Hematopoietic multipotent progenitor cell treated with erythropoietin and hydrocortisone succinate and interleukin-3 and kit ligand, for 15 days (in vitro differentiated cells): ENCODE measurements around the gene SIM1.
"Not testable (repeated sequence)": the region's sequence is repeated elsewhere in the genome, so short reads cannot be mapped to it uniquely, and the experiment has no call there.

Experiments used
- DNase-seq: peaks from one replicate; pipeline ENCODE4 v3.0.0-alpha.2; 2015; ENCODE audit warnings: low spot score

Gene SIM1

DNA sequence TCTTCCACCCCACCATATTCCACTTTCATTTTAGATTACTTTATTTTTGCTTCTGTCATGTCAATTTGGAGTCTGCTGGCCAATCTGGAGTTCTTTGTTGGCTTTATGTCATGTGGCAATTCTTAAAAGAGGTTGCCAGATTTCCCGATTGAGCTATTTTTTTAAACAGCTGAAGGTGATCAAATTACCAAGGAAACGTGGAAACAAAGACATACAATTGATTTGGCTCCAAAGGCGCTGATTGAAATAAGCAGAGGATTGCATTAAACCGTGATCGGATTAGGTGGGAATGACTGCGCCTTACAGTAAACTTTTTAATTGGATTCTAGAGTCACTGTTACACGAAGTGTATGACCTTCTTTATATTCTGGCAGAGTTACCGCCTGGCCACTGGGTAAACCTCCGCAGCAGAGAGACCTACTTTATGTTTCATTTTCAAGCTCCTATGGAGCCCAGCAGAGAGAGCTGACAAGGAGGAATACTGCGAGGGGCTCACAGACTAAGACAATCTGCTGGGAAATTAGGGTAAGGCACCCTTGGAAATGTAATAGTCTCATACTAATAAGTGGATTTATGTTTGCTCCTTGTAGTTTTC, 37.9 kb downstream of the SIM1 start:
- DNase-seq, result no peak

DNA sequence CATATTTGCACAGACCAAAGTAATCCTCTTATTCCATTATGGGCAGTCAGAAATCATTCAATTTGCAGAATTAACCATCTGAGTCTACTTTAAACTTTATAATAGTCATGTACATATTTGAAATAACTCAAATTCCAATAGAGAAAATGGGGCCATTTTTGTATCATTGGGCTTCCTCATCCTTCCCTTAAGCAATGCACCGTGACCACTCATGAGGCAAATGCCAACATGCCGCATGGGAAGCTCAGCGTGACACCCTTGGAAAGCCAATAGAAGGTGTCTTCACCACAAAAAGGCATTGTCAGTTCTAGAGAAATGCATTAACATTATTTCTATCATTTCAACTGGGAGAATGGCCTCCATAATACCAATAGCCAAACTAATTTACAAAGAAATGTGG, 38.5 kb downstream of the SIM1 start:
- DNase-seq, result no peak

DNA sequence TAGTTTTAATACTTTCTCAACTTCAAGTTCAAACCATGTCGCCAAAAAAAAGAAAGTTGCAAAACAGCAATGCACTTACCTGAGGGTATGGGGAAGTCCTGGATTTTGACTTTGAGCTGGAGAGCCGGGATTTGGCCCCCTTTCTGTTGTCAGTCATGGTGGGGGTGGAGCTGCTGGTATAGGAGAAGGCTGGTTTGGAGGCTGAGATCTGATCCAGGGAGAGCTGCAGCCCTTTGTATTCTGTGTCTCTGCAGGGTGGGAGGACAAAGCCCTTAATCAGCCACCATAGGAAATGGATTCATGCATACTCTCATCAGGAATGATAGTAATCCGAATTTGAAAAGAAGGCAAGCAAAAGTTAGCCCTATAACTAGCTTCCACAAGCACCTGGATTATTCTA, 44.0 kb downstream of the SIM1 start:
- no peak for DNase-seq

DNA sequence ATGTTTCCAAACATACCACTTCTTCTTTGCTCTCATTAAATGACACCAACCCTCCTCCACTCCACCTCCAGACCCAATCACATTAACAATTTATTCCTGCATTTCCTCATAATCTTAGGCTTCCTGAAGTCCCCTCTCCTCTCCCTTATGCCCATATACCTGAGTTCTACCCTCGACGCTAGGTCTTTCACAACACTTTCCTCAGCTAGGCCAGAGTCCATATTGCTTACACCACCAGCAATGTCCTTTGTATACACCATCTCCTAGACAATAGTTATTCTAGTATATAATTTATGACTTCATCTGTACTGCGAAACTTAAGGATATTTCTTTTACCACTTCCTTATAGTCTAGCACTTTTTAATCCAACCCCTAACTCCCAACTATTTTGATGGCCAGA, 47.7 kb downstream of the SIM1 start:
- no peak for DNase-seq

DNA sequence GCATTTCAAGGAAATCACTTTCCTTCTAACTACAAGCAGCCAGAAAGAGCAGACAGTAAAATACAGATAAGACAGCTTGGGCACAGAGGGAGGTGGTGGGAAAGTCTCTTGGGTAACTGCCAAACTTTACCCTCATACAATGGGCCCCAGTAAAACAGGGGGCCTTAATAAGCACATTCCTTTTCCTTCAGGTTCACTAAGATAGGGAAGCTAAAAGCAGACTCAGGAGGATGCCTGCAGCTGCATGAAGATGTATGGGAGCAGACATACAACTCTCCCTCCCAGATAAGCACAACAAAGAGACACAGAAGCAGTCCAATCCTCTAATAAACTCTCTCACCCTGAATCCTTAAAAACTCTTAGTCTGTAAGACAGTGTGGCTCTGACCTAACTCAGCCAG, 49.0 kb downstream of the SIM1 start:
- DNase-seq, result no peak

DNA sequence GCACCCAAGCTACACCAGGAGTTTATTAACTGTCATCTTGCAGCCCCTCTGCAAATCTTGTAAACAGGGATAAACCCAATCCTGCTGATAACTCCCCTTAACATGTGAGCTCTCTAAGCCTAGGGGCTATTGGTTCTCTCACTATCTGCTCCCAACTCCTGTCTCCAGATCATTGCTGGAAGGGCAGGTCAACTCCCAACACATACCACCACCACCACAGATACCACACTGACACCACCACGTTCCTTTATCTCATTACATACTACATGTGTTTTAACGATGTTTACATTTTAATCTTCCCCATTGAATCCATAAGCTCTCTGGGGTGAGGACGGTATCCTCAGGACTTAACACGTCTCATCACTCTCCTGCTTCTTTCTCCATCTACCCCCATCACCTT, 51.8 kb downstream of the SIM1 start:
- DNase-seq, result no peak

DNA sequence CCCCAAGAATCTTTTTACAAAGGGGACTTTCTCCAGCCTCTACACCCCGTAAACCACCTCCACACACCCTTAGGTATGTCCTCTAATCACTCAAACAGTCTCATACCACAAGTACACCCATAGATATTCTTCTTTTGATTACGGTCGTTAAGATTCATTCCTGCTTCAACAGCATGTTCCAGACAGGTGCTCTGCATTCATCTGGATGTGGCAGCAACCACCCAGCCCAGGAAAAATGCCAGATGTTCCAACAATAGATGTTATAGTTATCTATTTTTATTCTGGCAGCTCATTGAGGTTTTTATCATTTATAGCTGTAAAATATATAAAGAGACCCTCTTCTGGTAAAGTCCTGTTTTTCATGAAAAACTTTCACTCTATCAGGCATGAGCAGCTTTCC, 60.7 kb downstream of the SIM1 start:
- DNase-seq, result no peak

DNA sequence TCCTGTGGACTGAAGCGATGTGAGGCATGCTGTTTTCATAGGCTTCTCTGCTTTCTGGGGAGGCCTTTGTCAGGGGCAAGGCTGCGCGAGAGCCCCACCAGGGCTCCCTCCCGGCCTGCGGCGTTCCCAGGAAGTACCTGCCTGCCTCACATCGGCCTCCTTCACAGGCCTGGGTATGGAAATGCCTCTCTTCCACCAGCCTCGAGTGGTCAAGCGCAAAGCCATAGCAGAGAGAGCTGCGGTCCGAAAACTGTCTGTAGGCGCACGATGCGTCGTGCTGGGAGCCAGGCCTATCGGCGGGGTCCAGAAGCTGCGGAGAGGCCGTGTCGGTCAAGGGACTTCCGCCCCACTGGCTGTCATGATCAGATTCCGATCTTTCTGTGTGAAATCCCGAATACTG, 71.2 kb downstream of the SIM1 start:
- no peak for DNase-seq

DNA sequence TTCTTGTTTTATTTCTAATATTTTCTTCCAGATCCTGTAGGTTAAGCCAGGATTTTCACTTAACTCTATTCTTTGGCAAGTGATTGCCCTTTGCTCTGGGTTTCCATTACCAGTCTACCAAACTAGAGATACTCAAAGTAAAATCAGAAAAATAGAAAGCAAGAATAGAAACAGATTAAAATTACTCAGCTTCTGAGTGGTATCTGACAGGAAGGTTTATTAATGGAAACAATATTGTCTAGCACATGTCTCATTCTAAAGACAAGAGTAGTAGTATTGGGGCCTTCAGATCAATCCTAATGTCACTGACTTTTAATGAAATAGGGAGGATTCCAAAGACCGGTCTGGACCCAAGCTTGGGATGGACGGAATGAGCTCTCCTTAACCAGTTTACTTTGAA, 72.3 kb downstream of the SIM1 start:
- no peak for DNase-seq

DNA sequence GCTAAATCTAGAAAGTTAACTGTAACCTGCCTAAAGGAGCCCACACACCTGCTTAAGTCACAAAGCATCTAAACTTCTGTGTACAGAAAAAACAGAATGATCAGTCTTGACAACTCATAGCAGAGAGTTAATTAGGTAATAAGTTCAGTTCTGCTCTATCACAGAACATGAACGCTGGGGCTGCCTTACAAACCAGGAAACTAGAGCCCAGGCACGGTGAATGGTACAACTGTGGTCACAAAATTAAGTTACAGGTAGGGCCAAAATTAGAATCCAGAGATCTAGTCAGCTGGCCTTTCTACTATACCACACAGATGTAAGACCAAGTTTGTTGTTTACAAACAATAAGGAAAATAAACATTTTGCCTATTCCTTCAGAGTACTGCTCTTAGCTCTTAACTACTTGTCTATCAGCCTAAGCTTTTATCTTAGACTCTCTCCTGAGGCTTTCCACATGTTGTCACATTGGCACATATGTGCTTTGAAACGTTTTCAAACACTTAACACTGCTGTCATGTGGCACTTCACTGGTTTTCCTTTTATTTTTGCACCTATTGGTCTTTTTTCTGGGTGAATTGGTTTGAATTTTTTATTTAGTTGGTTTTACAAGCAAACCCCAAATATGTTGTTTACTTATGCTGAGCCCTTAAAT, 75.7 kb downstream of the SIM1 start:
- no peak for DNase-seq

DNA sequence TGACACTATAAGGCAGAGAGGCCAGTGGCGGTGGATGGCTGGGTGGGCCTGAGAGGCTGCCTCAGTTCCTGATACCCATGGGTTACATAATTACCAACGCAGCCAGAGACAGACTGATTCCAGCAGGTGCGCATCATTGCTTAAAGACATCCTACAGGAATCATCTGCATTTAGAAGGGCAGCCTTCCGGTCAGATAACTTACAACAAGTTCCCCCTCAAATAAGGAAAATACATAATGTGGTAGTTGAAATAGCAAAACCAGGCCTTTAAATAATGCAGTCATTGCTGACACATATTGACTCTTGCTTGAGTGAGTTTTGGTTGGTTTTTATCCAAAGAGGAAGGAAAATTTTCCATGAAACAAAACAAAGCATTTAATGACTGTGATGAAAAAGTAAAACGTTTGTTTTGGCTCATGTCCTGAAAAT, 81.9 kb downstream of the SIM1 start:
- no peak for DNase-seq

DNA sequence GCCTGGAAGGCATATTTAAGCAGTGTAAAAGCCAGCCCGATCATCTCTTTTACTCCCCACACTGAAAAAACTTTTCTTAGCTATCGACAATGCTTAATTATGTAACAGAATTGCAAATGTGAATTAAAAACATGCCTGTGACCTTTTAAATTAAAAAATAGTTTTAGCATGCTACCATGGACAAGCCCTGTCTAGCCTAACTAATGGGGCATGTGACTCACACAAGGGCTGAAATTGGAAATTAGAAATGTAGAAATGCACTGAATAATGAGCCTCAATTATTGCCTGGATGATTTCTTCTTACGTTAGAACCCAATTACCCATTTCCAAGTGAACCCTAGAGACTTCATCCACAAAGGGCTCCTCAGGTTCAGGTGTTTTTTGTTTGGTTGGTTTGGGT, 82.7 kb downstream of the SIM1 start:
- no peak for DNase-seq

DNA sequence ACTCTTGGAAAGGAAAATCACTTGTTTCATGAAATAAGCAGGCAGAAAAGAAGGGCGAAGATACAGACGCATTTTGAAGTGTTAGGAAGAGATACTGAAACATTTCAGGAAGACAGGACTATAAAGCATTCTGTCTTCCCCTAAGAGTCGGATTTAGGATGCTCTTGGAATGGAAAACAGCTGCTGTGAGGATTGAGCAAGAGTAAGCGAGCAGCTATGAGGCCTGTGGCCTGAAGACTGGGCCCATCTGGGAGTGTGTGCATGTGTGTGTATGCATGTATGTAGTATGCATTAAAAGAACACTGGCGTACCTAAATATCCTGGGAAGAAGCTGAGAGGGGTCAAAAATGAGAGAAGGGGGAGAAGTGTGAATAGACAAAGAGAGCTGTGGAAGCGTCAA, 83.6 kb downstream of the SIM1 start:
- no peak for DNase-seq

DNA sequence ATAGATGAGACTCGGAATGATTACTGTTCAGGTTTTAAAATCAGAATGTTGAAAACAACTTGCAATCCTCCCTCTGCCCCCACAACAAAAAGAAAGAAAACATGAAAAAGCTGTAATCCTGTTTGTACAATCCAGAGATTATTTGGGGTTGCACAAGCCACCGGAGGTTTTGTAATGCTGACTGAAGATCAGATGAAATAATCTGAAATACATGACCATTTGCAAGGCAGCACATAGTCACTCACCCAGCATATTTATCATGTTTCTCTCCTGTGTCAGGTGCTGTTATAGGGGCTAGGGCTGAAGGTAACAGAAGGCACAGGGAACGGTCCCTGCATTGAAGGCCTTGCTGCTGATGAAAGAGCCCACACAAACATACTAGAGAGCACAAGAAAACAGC, 85.3 kb downstream of the SIM1 start:
- DNase-seq, result no peak

DNA sequence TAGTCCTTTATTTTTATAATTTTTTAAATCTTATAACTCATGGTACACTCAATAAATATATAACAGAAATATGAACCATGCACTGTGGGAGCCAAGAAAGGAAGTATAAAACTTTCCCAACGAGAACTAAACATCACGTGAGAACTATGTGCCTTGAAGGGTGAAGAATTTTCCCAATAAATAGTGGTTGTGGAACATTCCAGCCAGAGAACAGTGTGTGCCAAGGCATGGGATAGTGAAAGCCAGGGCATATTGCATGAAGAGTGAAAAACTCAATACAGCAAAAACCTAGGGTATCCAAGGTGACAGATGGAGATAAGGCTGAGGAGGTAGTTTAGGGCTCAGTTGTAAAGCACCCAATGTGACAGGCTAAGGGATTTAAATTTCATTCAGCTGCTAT, 86.1 kb downstream of the SIM1 start:
- no peak for DNase-seq

DNA sequence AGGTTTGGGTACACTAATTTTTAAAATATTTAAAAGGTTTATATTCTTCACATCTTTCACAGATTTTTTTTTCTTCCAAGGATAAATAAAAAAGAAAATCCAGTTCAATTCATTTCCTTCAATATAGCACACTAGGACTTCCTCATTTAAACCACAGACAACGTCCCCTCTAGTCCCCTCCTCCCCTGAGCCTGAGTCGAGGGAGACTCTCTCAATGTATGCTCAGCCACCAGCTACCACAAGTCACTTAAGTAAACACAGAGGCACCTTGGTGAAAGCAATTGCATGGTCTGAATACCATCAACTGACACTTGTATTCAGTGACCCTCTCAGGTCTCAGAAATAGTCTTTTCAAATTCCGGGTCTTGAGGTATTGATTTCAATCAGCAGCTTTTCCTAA, 88.6 kb downstream of the SIM1 start:
- DNase-seq, result no peak

DNA sequence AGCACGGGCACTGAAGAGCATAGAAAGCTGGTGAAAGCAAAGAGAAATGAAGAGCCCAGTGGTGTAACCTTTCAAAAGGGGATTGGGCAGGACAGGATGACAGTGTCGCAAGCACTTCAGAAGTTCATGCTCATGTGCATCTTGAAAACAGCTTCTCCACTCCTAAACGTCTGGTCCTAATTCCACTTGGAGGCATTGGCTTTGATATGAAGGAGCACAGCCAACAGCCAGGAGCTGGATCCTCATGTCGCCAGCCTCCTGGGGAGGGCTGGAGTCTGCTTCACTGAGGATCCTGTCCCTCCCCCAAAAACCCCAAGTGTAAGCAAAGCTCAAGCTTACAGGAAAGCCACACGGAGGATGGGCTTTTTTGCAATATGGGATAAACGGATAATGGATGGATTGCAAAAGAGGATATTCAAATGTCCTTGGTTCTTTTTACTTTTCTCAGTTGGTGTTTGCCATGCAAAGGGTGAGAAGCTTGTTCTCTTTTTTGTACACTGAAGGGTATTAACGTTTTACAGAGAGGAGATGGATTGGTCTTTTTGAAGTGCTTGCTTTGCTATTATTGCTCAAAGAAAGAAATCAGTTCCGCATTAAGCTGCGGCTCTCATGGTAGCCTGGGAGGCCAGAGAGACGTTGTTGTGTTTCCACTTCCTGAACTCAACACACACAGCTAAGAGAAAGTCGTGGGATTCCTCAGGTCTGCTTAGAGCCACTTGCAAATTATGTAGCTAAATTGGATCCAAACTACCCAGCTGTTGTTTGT, 92.2 kb downstream of the SIM1 start:
- no peak for DNase-seq

DNA sequence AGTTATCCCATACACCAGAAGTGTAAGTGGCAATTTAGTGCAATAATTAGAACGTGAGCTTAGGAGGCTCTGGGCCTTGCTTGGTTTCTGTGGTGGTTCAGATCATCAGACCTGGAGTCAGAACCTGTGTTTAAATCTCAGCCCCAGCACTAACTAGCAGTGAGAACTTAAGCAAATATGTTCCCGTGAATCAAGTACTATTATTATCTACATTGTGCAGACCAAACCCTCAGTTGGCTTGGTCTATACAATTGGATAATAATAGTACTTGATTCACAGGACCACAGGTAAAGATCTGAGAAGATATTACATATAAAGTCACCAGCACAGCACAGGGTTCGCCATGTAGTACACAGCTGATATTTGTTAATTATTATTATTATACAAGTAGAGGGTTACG, 93.1 kb downstream of the SIM1 start:
- DNase-seq, result no peak

DNA sequence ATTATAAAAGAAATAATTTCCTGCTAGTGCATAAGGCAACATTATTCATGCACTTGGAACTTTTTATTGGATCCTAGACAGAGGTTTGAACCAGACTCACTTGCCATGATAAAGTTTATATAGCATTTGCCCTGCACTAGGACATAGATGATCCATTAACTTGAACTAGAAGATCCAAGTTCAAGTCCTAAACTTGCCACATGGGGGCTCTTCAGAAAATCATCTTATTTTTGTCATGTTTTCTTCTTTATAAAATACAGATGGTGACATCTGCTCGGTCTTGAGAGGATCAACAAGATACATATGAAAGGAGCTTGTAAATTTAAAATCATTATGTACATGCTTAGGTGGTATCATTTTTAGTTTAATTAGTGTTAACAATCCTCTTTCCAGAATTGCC, 94.5 kb downstream of the SIM1 start:
- no peak for DNase-seq

DNA sequence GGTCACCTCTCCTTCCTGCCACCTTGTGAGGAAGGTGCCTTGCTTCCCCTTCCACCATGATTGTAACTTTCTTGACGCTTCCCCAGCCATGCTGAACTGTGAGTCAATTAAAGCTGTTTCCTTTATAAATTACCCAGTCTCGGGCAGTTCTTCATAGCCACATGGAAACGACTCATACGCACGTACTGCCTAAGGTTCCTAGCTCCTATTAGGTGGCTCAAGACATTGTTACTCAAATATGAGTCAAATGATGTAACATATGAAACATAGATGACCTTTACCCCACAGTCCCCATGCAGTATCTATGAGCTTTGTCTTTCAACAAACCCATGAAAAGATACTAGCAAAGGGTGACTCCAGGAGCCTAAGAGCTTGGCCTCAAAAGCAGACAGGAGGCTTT, 98.3 kb downstream of the SIM1 start:
- DNase-seq, result no peak

DNA sequence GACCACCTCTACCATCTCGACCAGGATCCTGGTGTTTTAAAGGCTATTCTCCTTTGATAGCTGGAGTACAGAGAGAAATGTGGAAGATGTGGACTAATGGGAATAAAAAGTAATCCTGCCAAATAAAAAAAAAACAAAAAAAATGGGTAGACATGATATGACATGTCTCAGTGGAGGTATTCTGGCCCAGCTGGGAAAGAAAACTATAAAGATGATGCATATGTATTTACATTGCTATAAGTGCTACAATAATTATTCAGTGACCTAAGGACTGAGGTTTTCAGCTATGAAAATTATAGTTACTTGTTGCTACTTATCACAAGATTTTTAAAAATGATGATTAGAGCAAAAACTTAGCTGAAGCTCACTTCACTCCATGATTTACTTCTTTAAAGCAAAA, 101.1 kb downstream of the SIM1 start:
- no peak for DNase-seq

DNA sequence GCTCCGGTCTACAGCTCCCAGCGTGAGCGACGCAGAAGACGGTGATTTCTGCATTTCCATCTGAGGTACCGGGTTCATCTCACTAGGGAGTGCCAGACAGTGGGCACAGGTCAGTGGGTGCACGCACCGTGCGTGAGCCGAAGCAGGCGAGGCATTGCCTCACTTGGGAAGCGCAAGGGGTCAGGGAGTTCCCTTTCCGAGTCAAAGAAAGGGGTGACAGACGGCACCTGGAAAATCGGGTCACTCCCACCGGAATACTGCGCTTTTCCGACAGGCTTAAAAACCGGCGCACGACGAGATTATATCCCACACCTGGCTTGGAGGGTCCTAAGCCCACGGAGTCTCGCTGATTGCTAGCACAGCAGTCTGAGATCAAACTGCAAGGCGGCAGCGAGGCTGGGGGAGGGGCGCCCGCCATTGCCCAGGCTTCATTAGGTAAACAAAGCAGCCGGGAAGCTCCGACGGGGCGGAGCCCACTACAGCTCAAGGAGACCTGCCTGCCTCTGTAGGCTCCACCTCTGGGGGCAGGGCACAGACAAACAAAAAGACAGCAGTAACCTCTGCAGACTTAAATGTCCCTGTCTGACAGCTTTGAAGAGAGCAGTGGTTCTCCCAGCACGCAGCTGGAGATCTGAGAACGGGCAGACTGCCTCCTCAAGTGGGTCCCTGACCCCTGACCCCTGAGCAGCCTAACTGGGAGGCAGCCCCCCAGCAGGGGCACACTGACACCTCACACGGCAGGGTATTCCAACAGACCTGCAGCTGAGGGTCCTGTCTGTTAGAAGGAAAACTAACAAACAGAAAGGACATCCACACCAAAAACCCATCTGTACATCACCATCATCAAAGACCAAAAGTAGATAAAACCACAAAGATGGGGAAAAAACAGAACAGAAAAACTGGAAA, 109.7 kb downstream of the SIM1 start:
- not testable (repeated sequence) for DNase-seq
